Neural cell (in vitro differentiated cells): ENCODE results near the gene HCFC2. TPM values are rescaled to one million over a fixed set of nuclear protein-coding genes. Genes with fewer than 3 reads are reported as not detected.

Source experiments
- H2AFZ ChIP-seq: fragments of 200-600, 300-800 bp; sonication (generic), shearing (Covaris generic); 2 replicates; pipeline ENCODE4 v1.6.0; 2014; ENCODE audit warnings: low read depth, mild to moderate bottlenecking, antibody characterized with exemption, low read length, moderate library complexity
- H3F3A ChIP-seq: fragments of 200-600 bp; shearing (Covaris generic); 2 replicates; pipeline ENCODE4 v1.6.1; 2016; ENCODE audit warnings: mild to moderate bottlenecking, moderate library complexity, mixed read lengths, antibody characterized with exemption, low read length; ENCODE audit not compliant: insufficient read depth, poor library complexity, severe bottlenecking
- H3K27ac ChIP-seq: fragments of 200-600, 300-800 bp; sonication (generic), shearing (Covaris generic); 2 replicates; pipeline ENCODE4 v1.5.1; 2014; ENCODE audit warnings: mild to moderate bottlenecking, low read length, moderate library complexity
- H3K27me3 ChIP-seq: fragments of 300-800, 200-600 bp; sonication (generic), shearing (Covaris generic); 2 replicates; pipeline ENCODE4 v1.6.0; 2014; ENCODE audit warnings: mild to moderate bottlenecking, low read depth, low read length, moderate library complexity; ENCODE audit not compliant: insufficient read depth
- H3K36me3 ChIP-seq: fragments of 300-800, 200-600 bp; sonication (generic), shearing (Covaris generic); 2 replicates; pipeline ENCODE4 v1.5.1; 2014; ENCODE audit warnings: mild to moderate bottlenecking, antibody characterized with exemption, low read length, moderate library complexity; ENCODE audit not compliant: insufficient read depth
- H3K4me2 ChIP-seq: fragments of 300-800, 200-600 bp; sonication (generic), shearing (Covaris generic); 2 replicates; pipeline ENCODE4 v1.6.0; 2014; ENCODE audit warnings: mild to moderate bottlenecking, low read length
- H3K4me3 ChIP-seq: fragments of 300-800, 200-600 bp; sonication (generic), shearing (Covaris generic); 2 replicates; pipeline ENCODE4 v1.5.1; 2014; ENCODE audit warnings: mild to moderate bottlenecking, low read length, moderate library complexity
- H3K79me2 ChIP-seq: fragments of 200-600 bp; shearing (Covaris generic); replicated peaks from 2 replicates; pipeline ENCODE4 v1.6.0; 2014; ENCODE audit warnings: mild to moderate bottlenecking, low read length, moderate library complexity; ENCODE audit not compliant: insufficient read depth
- H3K9ac ChIP-seq: fragments of 300-800, 200-600 bp; sonication (generic), shearing (Covaris generic); 2 replicates; pipeline ENCODE4 v1.6.1; 2016; ENCODE audit warnings: mild to moderate bottlenecking, low read length, mixed read lengths
- H3K9me2 ChIP-seq: fragments of 200-600 bp; shearing (Covaris generic); 2 replicates; pipeline ENCODE4 v1.6.1; 2016; ENCODE audit warnings: mild to moderate bottlenecking, low read length, mixed read lengths; ENCODE audit not compliant: insufficient read depth
- H3K9me3 ChIP-seq: fragments of 200-600, 300-800 bp; sonication (generic), shearing (Covaris generic); 2 replicates; pipeline ENCODE4 v1.6.1; 2016; ENCODE audit warnings: mild to moderate bottlenecking, mixed run types, low read length, moderate library complexity, mixed read lengths
- H4K20me1 ChIP-seq: fragments of 200-600 bp; shearing (Covaris generic); 2 replicates; pipeline ENCODE4 v1.6.1; 2016; ENCODE audit warnings: mild to moderate bottlenecking, mixed run types; ENCODE audit not compliant: insufficient read depth
- EP300 ChIP-seq: fragments of 450-650 bp; conservative IDR thresholded peaks from 2 replicates; pipeline ENCODE4 v1.6.1; 2014; ENCODE audit warnings: antibody characterized with exemption, mild to moderate bottlenecking, moderate library complexity; ENCODE audit not compliant: poor library complexity, severe bottlenecking
- EZH2 ChIP-seq: fragments of 200-600, 300-800 bp; shearing (Covaris generic), sonication (generic); IDR thresholded peaks from 2 replicates; pipeline ENCODE4 v1.6.1; 2014; ENCODE audit warnings: antibody characterized with exemption, low read length, borderline replicate concordance, mild to moderate bottlenecking; ENCODE audit not compliant: insufficient read depth, poor library complexity, severe bottlenecking
- MXI1 ChIP-seq: fragments of 450-650 bp; conservative IDR thresholded peaks from 2 replicates; pipeline ENCODE4 v1.6.1; 2014; ENCODE audit warnings: antibody characterized with exemption, mild to moderate bottlenecking; ENCODE audit not compliant: poor library complexity, severe bottlenecking
- POLR2AphosphoS5 ChIP-seq: IDR thresholded peaks from 2 replicates; pipeline ENCODE4 v1.6.1; 2012
- RAD21 ChIP-seq: fragments of 450-650 bp; conservative IDR thresholded peaks from 2 replicates; pipeline ENCODE4 v1.6.1; 2014; ENCODE audit warnings: antibody characterized with exemption, mild to moderate bottlenecking, moderate library complexity
- SMC3 ChIP-seq: fragments of 450-650 bp; conservative IDR thresholded peaks from 2 replicates; pipeline ENCODE4 v1.6.1; 2014; ENCODE audit warnings: antibody characterized with exemption, mild to moderate bottlenecking, moderate library complexity; ENCODE audit not compliant: poor library complexity
- TAF1 ChIP-seq: IDR thresholded peaks from 2 replicates; pipeline ENCODE4 v1.6.1; 2012; ENCODE audit warnings: low read depth
- polyA plus RNA-seq: library from polyadenylated mRNA; depleted of rRNA; stranded (reverse); fragments of >200 nt; gene quantifications from 2 replicates; pipeline ENCODE4 v1.2.3, GENCODE V29; 2014
- TF ChIP-seq, protein P1 (sequence below): IDR thresholded peaks from 2 replicates; pipeline ENCODE4 v1.6.1; 2012; ENCODE audit warnings: borderline replicate concordance
- TF ChIP-seq, protein P2 (sequence below): fragments of 450-650 bp; IDR thresholded peaks from 2 replicates; pipeline ENCODE4 v1.5.1; 2014; ENCODE audit warnings: antibody characterized with exemption, mild to moderate bottlenecking, moderate library complexity; ENCODE audit not compliant: poor library complexity, severe bottlenecking

Gene HCFC2
- polyA plus RNA-seq, 1 donor from 2014 or later: 62.4 TPM

DNA sequence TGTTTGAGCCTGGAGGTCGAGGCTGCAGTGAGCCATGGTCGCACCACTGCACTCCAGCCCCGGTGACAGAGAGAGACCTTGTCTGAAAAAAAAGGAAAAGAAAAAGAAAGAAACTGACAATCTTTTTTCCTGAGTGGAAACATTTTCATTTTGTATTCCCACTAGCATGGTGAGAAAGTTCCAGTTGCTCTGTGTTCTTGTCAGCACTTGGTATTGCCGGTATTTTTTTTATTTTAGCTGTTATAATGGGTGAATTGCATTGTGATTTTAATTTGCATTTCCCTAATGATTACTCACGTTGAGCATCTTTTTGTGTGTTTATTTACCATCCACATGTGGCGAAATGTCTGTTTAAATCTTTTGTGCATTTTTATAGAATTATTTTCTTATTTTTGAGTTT is 40.0 kb upstream of the HCFC2 start:
- no peaks in the 10 kb centered on the region for H3K9me3 ChIP-seq
- TF ChIP-seq MXI1: no peak
- no peak for TF ChIP-seq TAF1
- no peak for TF ChIP-seq RAD21
- no peak for TF ChIP-seq SMC3
- TF ChIP-seq, protein P1, sequence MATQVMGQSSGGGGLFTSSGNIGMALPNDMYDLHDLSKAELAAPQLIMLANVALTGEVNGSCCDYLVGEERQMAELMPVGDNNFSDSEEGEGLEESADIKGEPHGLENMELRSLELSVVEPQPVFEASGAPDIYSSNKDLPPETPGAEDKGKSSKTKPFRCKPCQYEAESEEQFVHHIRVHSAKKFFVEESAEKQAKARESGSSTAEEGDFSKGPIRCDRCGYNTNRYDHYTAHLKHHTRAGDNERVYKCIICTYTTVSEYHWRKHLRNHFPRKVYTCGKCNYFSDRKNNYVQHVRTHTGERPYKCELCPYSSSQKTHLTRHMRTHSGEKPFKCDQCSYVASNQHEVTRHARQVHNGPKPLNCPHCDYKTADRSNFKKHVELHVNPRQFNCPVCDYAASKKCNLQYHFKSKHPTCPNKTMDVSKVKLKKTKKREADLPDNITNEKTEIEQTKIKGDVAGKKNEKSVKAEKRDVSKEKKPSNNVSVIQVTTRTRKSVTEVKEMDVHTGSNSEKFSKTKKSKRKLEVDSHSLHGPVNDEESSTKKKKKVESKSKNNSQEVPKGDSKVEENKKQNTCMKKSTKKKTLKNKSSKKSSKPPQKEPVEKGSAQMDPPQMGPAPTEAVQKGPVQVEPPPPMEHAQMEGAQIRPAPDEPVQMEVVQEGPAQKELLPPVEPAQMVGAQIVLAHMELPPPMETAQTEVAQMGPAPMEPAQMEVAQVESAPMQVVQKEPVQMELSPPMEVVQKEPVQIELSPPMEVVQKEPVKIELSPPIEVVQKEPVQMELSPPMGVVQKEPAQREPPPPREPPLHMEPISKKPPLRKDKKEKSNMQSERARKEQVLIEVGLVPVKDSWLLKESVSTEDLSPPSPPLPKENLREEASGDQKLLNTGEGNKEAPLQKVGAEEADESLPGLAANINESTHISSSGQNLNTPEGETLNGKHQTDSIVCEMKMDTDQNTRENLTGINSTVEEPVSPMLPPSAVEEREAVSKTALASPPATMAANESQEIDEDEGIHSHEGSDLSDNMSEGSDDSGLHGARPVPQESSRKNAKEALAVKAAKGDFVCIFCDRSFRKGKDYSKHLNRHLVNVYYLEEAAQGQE: no peak
- no peak for TF ChIP-seq EP300
- TF ChIP-seq, protein P2, sequence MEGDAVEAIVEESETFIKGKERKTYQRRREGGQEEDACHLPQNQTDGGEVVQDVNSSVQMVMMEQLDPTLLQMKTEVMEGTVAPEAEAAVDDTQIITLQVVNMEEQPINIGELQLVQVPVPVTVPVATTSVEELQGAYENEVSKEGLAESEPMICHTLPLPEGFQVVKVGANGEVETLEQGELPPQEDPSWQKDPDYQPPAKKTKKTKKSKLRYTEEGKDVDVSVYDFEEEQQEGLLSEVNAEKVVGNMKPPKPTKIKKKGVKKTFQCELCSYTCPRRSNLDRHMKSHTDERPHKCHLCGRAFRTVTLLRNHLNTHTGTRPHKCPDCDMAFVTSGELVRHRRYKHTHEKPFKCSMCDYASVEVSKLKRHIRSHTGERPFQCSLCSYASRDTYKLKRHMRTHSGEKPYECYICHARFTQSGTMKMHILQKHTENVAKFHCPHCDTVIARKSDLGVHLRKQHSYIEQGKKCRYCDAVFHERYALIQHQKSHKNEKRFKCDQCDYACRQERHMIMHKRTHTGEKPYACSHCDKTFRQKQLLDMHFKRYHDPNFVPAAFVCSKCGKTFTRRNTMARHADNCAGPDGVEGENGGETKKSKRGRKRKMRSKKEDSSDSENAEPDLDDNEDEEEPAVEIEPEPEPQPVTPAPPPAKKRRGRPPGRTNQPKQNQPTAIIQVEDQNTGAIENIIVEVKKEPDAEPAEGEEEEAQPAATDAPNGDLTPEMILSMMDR: no peak
- no peak for TF ChIP-seq EZH2
- TF ChIP-seq POLR2AphosphoS5: no peak
- no peaks in the 10 kb centered on the region for H3F3A ChIP-seq
- H3K36me3 ChIP-seq: no peaks in the 10 kb centered on the region
- H2AFZ ChIP-seq: no peak overlapping the region
- H3K27me3 ChIP-seq: no peaks in the 10 kb centered on the region
- H3K79me2 ChIP-seq: no peaks in the 10 kb centered on the region
- no peak overlapping the region for H3K27ac ChIP-seq
- no peak overlapping the region for H3K9ac ChIP-seq
- no peaks in the 10 kb centered on the region for H3K9me2 ChIP-seq
- no peak overlapping the region for H3K4me3 ChIP-seq
- no peak overlapping the region for H3K4me2 ChIP-seq
- no peaks in the 10 kb centered on the region for H4K20me1 ChIP-seq

DNA sequence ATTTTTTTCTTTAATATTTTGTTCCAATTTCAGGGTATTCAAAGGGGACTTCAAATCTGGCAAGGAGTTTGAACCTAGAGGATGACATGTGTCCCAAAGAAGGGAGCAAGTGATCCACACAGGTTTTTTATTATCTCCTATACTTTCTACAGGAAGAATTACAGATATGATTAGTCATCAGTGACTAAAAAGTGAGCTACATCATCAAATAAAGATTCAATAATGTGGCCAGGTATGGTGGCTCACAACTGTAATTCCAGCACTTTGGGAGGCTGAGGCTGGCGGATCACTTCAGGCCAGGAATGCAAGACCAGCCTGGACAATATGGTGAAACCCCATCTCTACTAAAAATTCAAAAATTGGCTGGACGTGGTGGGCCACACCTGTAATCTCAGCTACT is 38.6 kb upstream of the HCFC2 start:
- Histone ChIP-seq H3K79me2 (no peaks in the 10 kb centered on the region), H3K4me2 (no peak overlapping the region), H2AFZ (no peak overlapping the region), H3K27me3 (no peaks in the 10 kb centered on the region), H4K20me1 (no peaks in the 10 kb centered on the region), H3K9ac (no peak overlapping the region), H3K4me3 (no peak overlapping the region), H3K36me3 (no peaks in the 10 kb centered on the region), H3K27ac (no peak overlapping the region), H3K9me3 (no peaks in the 10 kb centered on the region), H3F3A (no peaks in the 10 kb centered on the region), H3K9me2 (no peaks in the 10 kb centered on the region)
- TF ChIP-seq RAD21 (no peak), SMC3 (no peak), MXI1 (no peak), TAF1 (no peak), POLR2AphosphoS5 (no peak), EZH2 (no peak), EP300 (no peak)
- TF ChIP-seq, protein P2: no peak
- TF ChIP-seq, protein P1: no peak
